A673 (cell line): ENCODE results near the gene DIP2B. TPM values are rescaled to one million over a fixed set of nuclear protein-coding genes. Genes with fewer than 3 reads are reported as not detected.
A peak's percentile ranks its signal among the peaks of the same experiment; 100 is the strongest.

Experiments
- BruUV-seq: library from RNA; stranded (reverse); fragments of 400-500 nt; replicated peaks from 2 replicates; lab custom pipeline; 2021; lab: Mats Ljungman, UMichigan
- CTCF ChIA-PET: fragments of 300-600 bp; sonication (Branson Sonifier 250); formaldehyde crosslinking; loops from one replicate; lab custom pipeline; 2022; ENCODE audit warnings: antibody characterized with exemption; lab: Charles Lee
- POLR2A ChIA-PET: fragments of 300-600 bp; sonication (Branson Sonifier 250); formaldehyde crosslinking; loops from one replicate; lab custom pipeline; 2022; ENCODE audit warnings: antibody characterized with exemption; ENCODE audit not compliant: low non-redundant PET; lab: Charles Lee
- DNase-seq: peaks from one replicate; pipeline ENCODE4 v3.0.0-alpha.2; 2015; ENCODE audit warnings: low spot score
- H3K27ac ChIP-seq: fragments of 200-600 bp; sonication (generic); 2 replicates; pipeline ENCODE4 v1.5.1; 2016; ENCODE audit warnings: mixed run types, low read depth, mild to moderate bottlenecking, mixed read lengths, antibody characterized with exemption, low read length; ENCODE audit not compliant: poor library complexity, severe bottlenecking
- H3K27me3 ChIP-seq: fragments of 200-600 bp; sonication (generic); replicated peaks from 2 replicates; pipeline ENCODE4 v1.6.1; 2017; ENCODE audit warnings: mixed run types, low read depth, mild to moderate bottlenecking, mixed read lengths, antibody characterized with exemption, low read length; ENCODE audit not compliant: insufficient read depth, poor library complexity
- H3K36me3 ChIP-seq: fragments of 200-600 bp; sonication (generic); 2 replicates; pipeline ENCODE4 v1.6.1; 2016; ENCODE audit warnings: mixed run types, mild to moderate bottlenecking, mixed read lengths, antibody characterized with exemption, low read length; ENCODE audit not compliant: insufficient read depth, poor library complexity, severe bottlenecking
- H3K4me1 ChIP-seq: fragments of 200-600 bp; sonication (generic); 2 replicates; pipeline ENCODE4 v1.6.1; 2017; ENCODE audit warnings: mixed run types, mild to moderate bottlenecking, mixed read lengths, antibody characterized with exemption, low read length; ENCODE audit not compliant: insufficient read depth, poor library complexity, severe bottlenecking
- H3K4me3 ChIP-seq: fragments of 200-600 bp; sonication (generic); 2 replicates; pipeline ENCODE4 v1.5.1; 2016; ENCODE audit warnings: low read depth, mixed run types, mild to moderate bottlenecking, mixed read lengths, low read length; ENCODE audit not compliant: poor library complexity, severe bottlenecking
- H3K9me3 ChIP-seq: fragments of 200-600 bp; sonication (generic); 2 replicates; pipeline ENCODE4 v1.6.1; 2016; ENCODE audit warnings: mixed run types, low read depth, mild to moderate bottlenecking, mixed read lengths, antibody characterized with exemption, low read length; ENCODE audit not compliant: poor library complexity, severe bottlenecking
- EZH2 ChIP-seq: fragments of 200-600 bp; sonication (generic); IDR thresholded peaks from 2 replicates; pipeline ENCODE4 v1.6.1; 2017; ENCODE audit warnings: borderline replicate concordance, low read depth, mild to moderate bottlenecking, mixed read lengths, antibody characterized with exemption, low read length; ENCODE audit not compliant: poor library complexity, severe bottlenecking
- intact Hi-C: fragments of 100-400 bp; cut with micrococcal nuclease; formaldehyde crosslinking; loops from one replicate; pipeline ENCODE4 v1.10.0; 2022; ENCODE audit not compliant: unreplicated experiment
- total RNA-seq: library from RNA; stranded (reverse); gene quantifications from 2 replicates; pipeline ENCODE4 v1.2.3, GENCODE V29; 2021
- TF ChIP-seq, protein P1 (sequence below): fragments of 300-800, 200-600 bp; sonication (generic); conservative IDR thresholded peaks from 2 replicates; pipeline ENCODE4 v1.5.1; 2017; ENCODE audit warnings: low read depth, mild to moderate bottlenecking, antibody characterized with exemption, low read length, moderate library complexity, mixed read lengths

The DIP2B gene
- total RNA-seq, 1 experiment from 2014 or later, result 40.5 TPM

DNA sequence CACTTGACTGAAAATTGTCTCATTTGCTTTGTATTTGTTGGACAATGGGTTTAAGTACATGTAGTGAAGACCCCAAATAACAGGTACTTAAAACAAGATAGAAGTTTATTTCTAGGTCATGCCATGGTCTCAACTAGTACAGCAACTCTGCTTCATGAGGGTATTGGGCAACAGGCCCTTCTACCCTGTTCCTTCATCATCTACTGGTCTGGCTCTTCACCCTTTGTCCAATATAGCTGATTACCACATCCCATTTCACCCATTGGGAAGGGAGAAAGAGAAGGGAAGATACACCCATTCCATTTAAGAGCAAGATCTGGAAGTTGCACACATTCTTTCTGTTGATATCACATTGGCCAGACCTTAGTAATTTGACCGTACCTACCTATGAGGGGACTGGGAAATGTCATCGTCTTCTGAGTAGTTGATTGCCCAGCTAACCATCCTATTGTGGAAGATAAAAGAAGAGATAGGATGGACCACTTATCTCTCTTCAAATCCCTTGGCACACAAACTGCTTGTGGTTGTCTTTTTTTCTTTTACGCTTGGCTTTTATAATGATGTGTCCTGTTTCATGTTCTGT is 104.6 kb downstream of the DIP2B start:
- ChIA-PET CTCF (interaction anchor here (0.5 kb wide), 1 partner anchor 69 kb away, joined by 4 read pairs; no protein-coding TSS in a partner anchor), POLR2A (no interaction called here)
- no peaks in the 10 kb centered on the region for H3K36me3 ChIP-seq
- no peak for DNase-seq
- H3K27ac ChIP-seq, result no peak overlapping the region
- no peak overlapping the region for H3K4me3 ChIP-seq
- H3K27me3 ChIP-seq, result no peaks in the 10 kb centered on the region
- H3K4me1 ChIP-seq, result peaks cover 60% of the 10 kb centered on the region
- H3K9me3 ChIP-seq, result no peaks in the 10 kb centered on the region
- no peak for TF ChIP-seq EZH2
- TF ChIP-seq, protein P1, sequence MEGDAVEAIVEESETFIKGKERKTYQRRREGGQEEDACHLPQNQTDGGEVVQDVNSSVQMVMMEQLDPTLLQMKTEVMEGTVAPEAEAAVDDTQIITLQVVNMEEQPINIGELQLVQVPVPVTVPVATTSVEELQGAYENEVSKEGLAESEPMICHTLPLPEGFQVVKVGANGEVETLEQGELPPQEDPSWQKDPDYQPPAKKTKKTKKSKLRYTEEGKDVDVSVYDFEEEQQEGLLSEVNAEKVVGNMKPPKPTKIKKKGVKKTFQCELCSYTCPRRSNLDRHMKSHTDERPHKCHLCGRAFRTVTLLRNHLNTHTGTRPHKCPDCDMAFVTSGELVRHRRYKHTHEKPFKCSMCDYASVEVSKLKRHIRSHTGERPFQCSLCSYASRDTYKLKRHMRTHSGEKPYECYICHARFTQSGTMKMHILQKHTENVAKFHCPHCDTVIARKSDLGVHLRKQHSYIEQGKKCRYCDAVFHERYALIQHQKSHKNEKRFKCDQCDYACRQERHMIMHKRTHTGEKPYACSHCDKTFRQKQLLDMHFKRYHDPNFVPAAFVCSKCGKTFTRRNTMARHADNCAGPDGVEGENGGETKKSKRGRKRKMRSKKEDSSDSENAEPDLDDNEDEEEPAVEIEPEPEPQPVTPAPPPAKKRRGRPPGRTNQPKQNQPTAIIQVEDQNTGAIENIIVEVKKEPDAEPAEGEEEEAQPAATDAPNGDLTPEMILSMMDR, result no peak
- BruUV-seq, result no TSS peak
- intact Hi-C loops, result no loop called here

DNA sequence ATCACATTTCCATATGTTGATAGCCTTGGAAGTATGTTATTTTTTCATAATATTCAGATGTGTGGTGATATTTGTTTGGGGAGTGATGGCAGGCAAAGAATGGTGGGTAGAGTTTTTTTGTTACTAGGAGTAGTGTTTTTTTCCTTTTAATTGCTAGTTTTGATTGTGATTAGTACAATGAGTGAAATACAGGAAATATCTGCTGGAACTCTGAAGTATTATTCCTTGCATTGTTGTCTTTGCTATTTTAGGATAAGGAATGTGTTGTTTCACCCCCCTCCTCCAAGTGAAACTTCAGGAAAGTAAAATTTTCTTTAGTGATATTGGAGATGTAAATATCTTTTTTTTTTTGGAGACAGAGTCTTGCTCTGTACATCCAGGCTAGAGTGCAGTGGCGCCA is 105.4 kb downstream of the DIP2B start:
- TF ChIP-seq, protein P1, result no peak
- no peak for TF ChIP-seq EZH2
- DNase-seq, result no peak
- Histone ChIP-seq H3K4me3 (no peak overlapping the region), H3K9me3 (no peaks in the 10 kb centered on the region), H3K27me3 (no peaks in the 10 kb centered on the region), H3K4me1 (peaks cover 68% of the 10 kb centered on the region), H3K36me3 (no peaks in the 10 kb centered on the region), H3K27ac (no peak overlapping the region)
- ChIA-PET CTCF (no interaction called here), POLR2A (no interaction called here)
- no TSS peak for BruUV-seq
- intact Hi-C loops, result no loop called here

DNA sequence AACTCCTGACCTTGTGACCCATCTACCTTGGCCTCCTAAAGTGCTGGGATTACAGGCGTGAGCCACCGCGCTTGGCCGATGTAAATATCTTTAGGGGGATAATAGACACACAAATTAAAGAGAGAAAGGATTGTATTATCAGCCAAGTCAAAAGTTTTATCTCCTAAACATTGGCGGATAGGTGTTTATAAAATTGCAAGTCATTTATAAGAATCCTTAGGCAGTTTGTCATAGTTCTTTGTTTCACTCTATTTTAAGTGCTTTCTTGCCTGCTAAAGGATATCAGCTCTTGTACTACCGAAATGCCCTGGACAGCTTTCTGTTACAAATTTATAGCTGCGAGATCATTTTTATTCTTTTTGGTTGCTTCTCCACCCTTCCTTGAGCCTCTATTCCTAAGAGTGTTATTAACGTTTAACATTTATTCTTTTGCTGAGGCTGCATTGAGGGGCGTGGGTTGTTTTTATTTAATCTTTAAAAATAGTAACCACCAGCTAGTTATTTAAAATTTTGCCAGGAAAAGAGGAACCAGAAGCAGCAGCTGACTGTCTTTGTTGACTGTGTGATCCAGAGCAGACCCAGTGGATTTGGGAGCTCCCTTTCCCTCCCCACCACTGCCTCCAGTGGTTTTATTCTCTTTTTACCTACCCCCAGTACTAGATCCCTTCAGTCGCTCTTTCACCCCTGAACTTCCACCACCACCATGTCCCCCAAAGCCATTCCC is 106.4 kb downstream of the DIP2B start:
- H3K4me3 ChIP-seq, result no peak overlapping the region
- no peaks in the 10 kb centered on the region for H3K9me3 ChIP-seq
- peak overlapping the region; percentile 43 for H3K27ac ChIP-seq
- H3K36me3 ChIP-seq, result no peaks in the 10 kb centered on the region
- peaks cover 78% of the 10 kb centered on the region for H3K4me1 ChIP-seq
- BruUV-seq, result no TSS peak
- POLR2A ChIA-PET, result no interaction called here
- CTCF ChIA-PET, result interaction anchor here (0.5 kb wide), 1 partner anchor 28 kb away, joined by 4 read pairs; no protein-coding TSS in a partner anchor
- intact Hi-C loops, result no loop called here
- no peaks in the 10 kb centered on the region for H3K27me3 ChIP-seq
- DNase-seq, result no peak
- TF ChIP-seq, protein P1, result no peak
- no peak for TF ChIP-seq EZH2
